ENCODE results near the gene CBFB. TPM values are rescaled to one million over a fixed set of nuclear protein-coding genes. Genes with fewer than 3 reads are reported as not detected.

Gene CBFB
- total RNA-seq, 4 donors from 2014 or later = 42.4 to 76.3 (median 48.2) TPM

GRCh38 chr16:67052399-67052798, 23.4 kb downstream of the CBFB start:
- intact Hi-C loops (cut with DNase I; ENCODE audit: low total_unique reads) = no loop called here
- DNase-seq (ENCODE audit: low spot score in 2 of 2) = no peak
- 93 to 95% methylated on average over 1 of the region's 1 CpG for whole genome bisulfite sequencing, 2 donors
- no peak overlapping the region for H3K4me3 ChIP-seq (ENCODE audit: low read depth, poor library complexity, severe bottlenecking)
- TF ChIP-seq CTCF (IDR thresholded peaks at IDR 0.05) (no peak), POLR2A (IDR thresholded peaks at IDR 0.05) (no peak)

- no peak for DNase-seq (ENCODE audit: low spot score in 2 of 2)
- WGBS, 2 donors = 90 to 91% methylated on average over 4 of the region's 4 CpGs
- H3K4me3 ChIP-seq (ENCODE audit: low read depth, poor library complexity, severe bottlenecking) = no peak overlapping the region
- intact Hi-C loops (cut with DNase I; ENCODE audit: low total_unique reads) = no loop called here
- TF ChIP-seq POLR2A (IDR thresholded peaks at IDR 0.05) (no peak), CTCF (IDR thresholded peaks at IDR 0.05) (no peak)
Measured at GRCh38 chr16:67053767-67054334, 24.9 kb downstream of the CBFB start.

GRCh38 chr16:67054901-67055300, 26.0 kb downstream of the CBFB start:
- TF ChIP-seq CTCF (IDR thresholded peaks at IDR 0.05) = no peak
- no peak for TF ChIP-seq POLR2A (IDR thresholded peaks at IDR 0.05)
- no peak for DNase-seq (ENCODE audit: low spot score in 2 of 2)
- H3K4me3 ChIP-seq (ENCODE audit: low read depth, poor library complexity, severe bottlenecking) = no peak overlapping the region
- 98 to 100% methylated on average over 2 of the region's 2 CpGs for WGBS, 2 donors
- intact Hi-C loops (cut with DNase I; ENCODE audit: low total_unique reads) = no loop called here

- intact Hi-C loops (cut with DNase I; ENCODE audit: low total_unique reads) = no loop called here
- DNase-seq (ENCODE audit: low spot score in 2 of 2) = no peak
- 66 to 73% methylated on average over 4 of the region's 4 CpGs for WGBS, 2 donors
- TF ChIP-seq CTCF (IDR thresholded peaks at IDR 0.05) = no peak
- TF ChIP-seq POLR2A (IDR thresholded peaks at IDR 0.05) = no peak
- no peak overlapping the region for H3K4me3 ChIP-seq (ENCODE audit: low read depth, poor library complexity, severe bottlenecking)
Measured at GRCh38 chr16:67055712-67056487, 27.0 kb downstream of the CBFB start.

GRCh38 chr16:67063008-67063407, 34.1 kb downstream of the CBFB start:
- intact Hi-C loops (cut with DNase I; ENCODE audit: low total_unique reads) = no loop called here
- no peak for DNase-seq (ENCODE audit: low spot score in 2 of 2)
- H3K4me3 ChIP-seq (ENCODE audit: low read depth, poor library complexity, severe bottlenecking) = no peak overlapping the region
- 66 to 69% methylated on average over 2 of the region's 2 CpGs for WGBS, 2 donors
- TF ChIP-seq POLR2A (IDR thresholded peaks at IDR 0.05) (no peak), CTCF (IDR thresholded peaks at IDR 0.05) (no peak)

All from lower leg skin (tissue), 4 donors.